Thyroid gland (tissue), 4 donors: Measurements from ENCODE around the gene SPATA2L.

ENCODE experiments used
- POLR2A ChIP-seq, 2 donors: fragments of 450-650 bp; IDR thresholded peaks; one replicate each; pipeline ENCODE4 v1.6.1; 2017; ENCODE audit warnings: antibody characterized with exemption in 2 of 2, mild to moderate bottlenecking in 2 of 2, moderate library complexity in 1 of 2
- TF ChIP-seq, protein P1 (sequence below), 6 experiments: fragments of 200-600 bp in 3 of 6; fragments of 450-650 bp in 3 of 6; sonication (generic) in 3 of 6; IDR thresholded peaks; one replicate each; pipeline ENCODE4 v1.5.1; 2016 to 2019; ENCODE audit warnings: antibody characterized with exemption in 6 of 6, mild to moderate bottlenecking in 2 of 6, inconsistent platforms in 1 of 6, moderate library complexity in 1 of 6

- TF ChIP-seq, protein P1, sequence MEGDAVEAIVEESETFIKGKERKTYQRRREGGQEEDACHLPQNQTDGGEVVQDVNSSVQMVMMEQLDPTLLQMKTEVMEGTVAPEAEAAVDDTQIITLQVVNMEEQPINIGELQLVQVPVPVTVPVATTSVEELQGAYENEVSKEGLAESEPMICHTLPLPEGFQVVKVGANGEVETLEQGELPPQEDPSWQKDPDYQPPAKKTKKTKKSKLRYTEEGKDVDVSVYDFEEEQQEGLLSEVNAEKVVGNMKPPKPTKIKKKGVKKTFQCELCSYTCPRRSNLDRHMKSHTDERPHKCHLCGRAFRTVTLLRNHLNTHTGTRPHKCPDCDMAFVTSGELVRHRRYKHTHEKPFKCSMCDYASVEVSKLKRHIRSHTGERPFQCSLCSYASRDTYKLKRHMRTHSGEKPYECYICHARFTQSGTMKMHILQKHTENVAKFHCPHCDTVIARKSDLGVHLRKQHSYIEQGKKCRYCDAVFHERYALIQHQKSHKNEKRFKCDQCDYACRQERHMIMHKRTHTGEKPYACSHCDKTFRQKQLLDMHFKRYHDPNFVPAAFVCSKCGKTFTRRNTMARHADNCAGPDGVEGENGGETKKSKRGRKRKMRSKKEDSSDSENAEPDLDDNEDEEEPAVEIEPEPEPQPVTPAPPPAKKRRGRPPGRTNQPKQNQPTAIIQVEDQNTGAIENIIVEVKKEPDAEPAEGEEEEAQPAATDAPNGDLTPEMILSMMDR (IDR thresholded peaks at IDR 0.05), result no peak
- TF ChIP-seq POLR2A (IDR thresholded peaks at IDR 0.05), result no peak
Measured at GRCh38 chr16:89738072-89738377, 36.5 kb upstream of the SPATA2L start.
